Measurements from ENCODE around the gene KIF24.

Gene KIF24

GRCh38 chr9:34374905-34375552 lies 46.0 kb upstream of the KIF24 start (continued):
- TF ChIP-seq ZNF311 (tag by site-specific recombination; IDR thresholded peaks at IDR 0.05; ENCODE audit: borderline replicate concordance) (no peak), ZNF600 (tag by site-specific recombination; IDR thresholded peaks at IDR 0.05) (peak; percentile 59), ZNF2 (tag by site-specific recombination; IDR thresholded peaks at IDR 0.05) (no peak), ZXDB (tag by site-specific recombination; IDR thresholded peaks at IDR 0.05) (no peak), ZSCAN16 (tag by site-specific recombination; IDR thresholded peaks at IDR 0.05) (no peak), SCRT1 (tag by site-specific recombination; IDR thresholded peaks at IDR 0.05; ENCODE audit: borderline replicate concordance) (no peak), EGR2 (tag by site-specific recombination; IDR thresholded peaks at IDR 0.05; ENCODE audit: low read depth) (0 out of 2 replicates have a peak, but pooled peaks have one; percentile 9), OVOL3 (tag by site-specific recombination; IDR thresholded peaks at IDR 0.05) (no peak), ZNF76 (tag by site-specific recombination; IDR thresholded peaks at IDR 0.05; ENCODE audit: borderline replicate concordance, low read depth) (no peak), ZNF37A (tag by site-specific recombination; IDR thresholded peaks at IDR 0.05) (no peak), ZNF654 (tag by site-specific recombination; IDR thresholded peaks at IDR 0.05; ENCODE audit: low read depth) (no peak), MYNN (tag by site-specific recombination; IDR thresholded peaks at IDR 0.05; ENCODE audit: borderline replicate concordance) (no peak), BCL6B (tag by site-specific recombination; IDR thresholded peaks at IDR 0.05) (no peak), ZNF701 (tag by site-specific recombination; IDR thresholded peaks at IDR 0.05) (no peak), ZNF433 (tag by site-specific recombination; IDR thresholded peaks at IDR 0.05; ENCODE audit: low read depth) (no peak), ZNF558 (tag by site-specific recombination; IDR thresholded peaks at IDR 0.05) (no peak), ZNF585B (tag by site-specific recombination; IDR thresholded peaks at IDR 0.05) (no peak), ZNF112 (tag by site-specific recombination; IDR thresholded peaks at IDR 0.05) (no peak), ZFP69B (tag by site-specific recombination; IDR thresholded peaks at IDR 0.05) (no peak), ZNF266 (tag by site-specific recombination; IDR thresholded peaks at IDR 0.05; ENCODE audit: low read depth) (no peak), ZNF776 (tag by site-specific recombination; IDR thresholded peaks at IDR 0.05; ENCODE audit: borderline replicate concordance) (no peak), KLF1 (tag by site-specific recombination; IDR thresholded peaks at IDR 0.05) (0 out of 2 replicates have a peak, but pooled peaks have one; percentile 19), KLF10 (tag by site-specific recombination; IDR thresholded peaks at IDR 0.05) (no peak), ZNF580 (tag by site-specific recombination; IDR thresholded peaks at IDR 0.05) (no peak), GLI2 (tag by site-specific recombination; IDR thresholded peaks at IDR 0.05; ENCODE audit: borderline replicate concordance, low read depth) (no peak), OSR2 (tag by site-specific recombination; IDR thresholded peaks at IDR 0.05) (no peak), ZNF561 (tag by site-specific recombination; IDR thresholded peaks at IDR 0.05; ENCODE audit: borderline replicate concordance) (no peak), CTCF (tag by site-specific recombination; IDR thresholded peaks at IDR 0.05) (no peak), ZNF48 (tag by site-specific recombination; IDR thresholded peaks at IDR 0.05) (no peak), KLF8 (tag by site-specific recombination; IDR thresholded peaks at IDR 0.05) (peak; percentile 36; the same call in 1 of the 2 replicates), KLF9 (tag by site-specific recombination; IDR thresholded peaks at IDR 0.05; ENCODE audit: low read depth) (no peak), IKZF3 (tag by site-specific recombination; IDR thresholded peaks at IDR 0.05) (0 out of 2 replicates have a peak, but pooled peaks have one; percentile 18), ZNF664 (tag by site-specific recombination; IDR thresholded peaks at IDR 0.05) (no peak), ZNF404 (tag by site-specific recombination; IDR thresholded peaks at IDR 0.05) (no peak), ZBTB7A (tag by site-specific recombination; IDR thresholded peaks at IDR 0.05; ENCODE audit: low read depth) (no peak), ZNF416 (tag by site-specific recombination; IDR thresholded peaks at IDR 0.05) (no peak), ZNF362 (tag by site-specific recombination; IDR thresholded peaks at IDR 0.05) (no peak), ZNF423 (tag by site-specific recombination; IDR thresholded peaks at IDR 0.05) (no peak), ZNF529 (tag by site-specific recombination; IDR thresholded peaks at IDR 0.05; ENCODE audit: insufficient replicate concordance) (no peak)
